HG03064 (cell line): Measurements from ENCODE around the gene XKR8.
"Not testable (repeated sequence)": the region's sequence is repeated elsewhere in the genome, so short reads cannot be mapped to it uniquely, and the experiment has no call there.

Source experiments
- ATAC-seq: cut with Tn5 transposase; IDR thresholded peaks from one replicate; pipeline ENCODE4 v1.9.1; 2021; ENCODE audit warnings: low read depth; ENCODE audit not compliant: unreplicated experiment

Gene XKR8

GRCh38 chr1:27981145-27981544 is 21.4 kb downstream of the XKR8 start:
- no peak for ATAC-seq

- no peak for ATAC-seq
These were observed 31.3 kb downstream of the XKR8 start for GRCh38 chr1:27990920-27991537.

DNA sequence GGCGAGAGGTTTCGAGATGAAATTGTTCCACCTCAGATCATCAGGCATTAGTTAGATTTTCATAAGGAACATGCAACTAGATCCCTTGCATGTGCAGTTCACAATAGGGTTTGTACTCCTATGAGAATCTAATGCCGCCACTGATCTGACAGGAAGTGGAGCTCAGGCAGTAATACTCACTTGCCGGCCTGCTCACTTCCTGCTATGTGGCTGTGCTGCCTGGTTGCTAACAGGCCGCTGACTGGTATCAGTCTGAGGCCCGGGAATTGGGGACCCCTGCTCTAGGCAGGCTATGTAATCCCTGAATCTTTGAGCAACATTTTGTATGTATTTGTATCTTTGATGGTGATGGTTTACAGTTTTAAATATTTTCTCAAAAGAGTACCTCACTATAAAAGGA is 32.5 kb downstream of the XKR8 start:
- no peak for ATAC-seq

DNA sequence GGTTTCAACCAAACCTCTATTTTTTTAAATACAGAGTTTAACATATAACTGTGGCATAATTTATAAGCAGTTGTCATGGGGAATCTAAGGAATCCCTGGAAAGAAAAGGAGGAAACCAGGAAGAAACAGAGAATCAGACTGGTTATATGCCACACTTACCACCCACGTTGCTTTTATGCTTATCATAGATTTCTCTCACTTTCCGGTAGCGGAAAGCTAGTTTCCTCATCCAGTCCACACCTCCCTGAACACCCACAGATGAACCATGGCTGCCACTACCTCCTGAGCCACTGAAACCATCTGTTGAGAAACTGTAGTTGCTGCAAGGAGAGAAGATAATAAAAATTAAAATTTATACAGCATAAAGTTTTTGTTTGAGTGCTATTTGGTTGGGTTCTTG is 33.5 kb downstream of the XKR8 start:
- no peak for ATAC-seq

DNA sequence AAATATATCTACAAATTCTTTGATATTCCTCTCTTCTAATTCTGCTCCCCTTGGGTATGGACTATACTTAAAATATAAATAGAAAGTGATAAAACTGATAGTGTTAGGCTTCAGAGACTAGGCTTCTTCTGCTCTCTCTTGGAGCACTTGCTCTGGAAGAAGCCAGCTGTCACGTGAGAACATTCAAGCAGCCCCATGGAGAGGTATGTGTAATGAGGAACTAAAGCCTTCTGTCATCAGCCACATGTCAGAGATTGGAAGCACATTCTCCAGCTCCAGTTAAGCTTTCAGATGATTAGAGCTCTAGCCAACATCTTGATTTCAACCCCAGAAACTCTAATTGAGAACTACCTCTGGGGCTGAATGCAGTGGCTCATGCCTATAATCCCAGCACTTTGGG is 34.3 kb downstream of the XKR8 start:
- ATAC-seq: no peak

DNA sequence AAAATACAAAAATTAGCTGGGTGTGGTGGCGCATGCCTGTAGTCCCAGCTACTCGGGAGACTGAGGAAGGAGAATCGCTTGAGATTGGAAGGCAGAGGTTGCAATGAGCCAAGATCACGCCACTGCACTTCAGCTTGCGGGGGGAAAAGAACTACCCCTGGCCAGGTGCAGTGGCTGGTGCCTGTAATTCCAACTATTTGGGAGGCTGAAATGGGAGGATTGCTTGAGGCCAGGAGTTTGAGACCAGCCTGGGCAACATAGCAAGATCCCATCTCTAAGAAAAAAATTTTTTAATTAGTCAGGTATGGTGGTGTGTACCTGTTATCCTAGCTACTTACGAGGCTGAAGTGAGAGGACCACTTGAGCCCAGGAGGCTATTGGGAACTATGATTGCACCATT is 34.8 kb downstream of the XKR8 start:
- ATAC-seq: not testable (repeated sequence)

GRCh38 chr1:27999055-27999454 is 39.3 kb downstream of the XKR8 start:
- no peak for ATAC-seq

- ATAC-seq: no peak
These were observed 42.8 kb downstream of the XKR8 start for GRCh38 chr1:28002600-28002999.

DNA sequence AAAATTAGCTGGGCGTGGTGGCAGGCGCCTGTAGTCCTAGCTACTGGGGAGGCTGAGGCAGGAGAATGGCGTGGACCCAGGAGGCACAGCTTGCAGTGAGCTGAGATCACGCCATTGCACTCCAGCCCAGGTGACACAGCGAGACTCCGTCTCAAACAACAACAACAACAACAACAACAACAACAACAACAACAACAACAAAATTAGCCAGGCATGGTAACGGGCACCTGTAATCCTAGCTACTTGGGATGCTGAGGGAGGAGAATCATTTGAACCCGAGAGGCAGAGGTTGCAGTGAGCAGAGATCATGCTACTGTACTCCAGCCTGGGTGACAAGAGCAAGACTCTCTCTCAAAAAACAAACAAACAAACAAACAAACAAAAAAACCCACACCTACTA is 43.3 kb downstream of the XKR8 start:
- ATAC-seq: not testable (repeated sequence)

- no peak for ATAC-seq
These were observed 51.2 kb downstream of the XKR8 start for GRCh38 chr1:28010969-28011368.
